Gastroesophageal sphincter (tissue), 4 donors: ENCODE data around the gene RPL18. TPM values are rescaled to one million over a fixed set of nuclear protein-coding genes. Genes with fewer than 3 reads are reported as not detected.

Source experiments
- ATAC-seq: fragments of 150-250 bp; one replicate; pipeline ENCODE4 v1.9.1; 2016; ENCODE audit warnings: mild to moderate bottlenecking, moderate library complexity
- H3K27ac ChIP-seq, 4 donors: fragments of 200-600 bp; sonication (generic) in 3 of 4; 1 replicate in 3 of 4; 2 replicates in 1 of 4; pipeline ENCODE4 v1.5.1; 2016 to 2019
- H3K27me3 ChIP-seq: fragments of 200-600 bp; sonication (generic); one replicate; pipeline ENCODE4 v1.5.1; 2019
- H3K36me3 ChIP-seq, 2 donors: fragments of 200-600 bp; sonication (generic); one replicate each; pipeline ENCODE4 v1.5.1; 2019; ENCODE audit warnings: control low read depth in 1 of 2
- H3K4me1 ChIP-seq, 3 donors: fragments of 200-600 bp; sonication (generic); 1 replicate in 2 of 3; 2 replicates in 1 of 3; pipeline ENCODE4 v1.5.1; 2016 to 2019; ENCODE audit warnings: control low read depth in 2 of 3
- H3K4me3 ChIP-seq, 2 donors: fragments of 200-600 bp; sonication (generic); one replicate each; pipeline ENCODE4 v1.5.1; 2019; ENCODE audit warnings: mild to moderate bottlenecking in 1 of 2, moderate library complexity in 1 of 2
- H3K9me3 ChIP-seq, 3 donors: fragments of 200-600 bp; sonication (generic); one replicate each; pipeline ENCODE4 v1.5.1; 2017 to 2019; ENCODE audit warnings: control low read depth in 2 of 3
- EP300 ChIP-seq: sonication (generic); formaldehyde crosslinking; IDR thresholded peaks from one replicate; pipeline ENCODE4 v1.6.1; 2017; ENCODE audit warnings: antibody characterized with exemption, mild to moderate bottlenecking
- POLR2A ChIP-seq, 2 donors: fragments of 450-650 bp; IDR thresholded peaks; one replicate each; pipeline ENCODE4 v1.6.1; 2017; ENCODE audit warnings: antibody characterized with exemption in 2 of 2, mild to moderate bottlenecking in 2 of 2, moderate library complexity in 1 of 2
- POLR2AphosphoS5 ChIP-seq: sonication (generic); formaldehyde crosslinking; IDR thresholded peaks from one replicate; pipeline ENCODE4 v1.6.1; 2017; ENCODE audit warnings: antibody characterized with exemption
- WGBS, 2 donors: methylation state at CpG; one replicate each; pipeline ENCODE4 v1.1.5; 2018; ENCODE audit warnings: low coverage in 1 of 2; 5-methylcytosine and 5-hydroxymethylcytosine counted together
- total RNA-seq, 4 donors: library from RNA; depleted of rRNA; stranded (reverse); fragments of >200 nt; gene quantifications; one replicate each; pipeline ENCODE4 v1.1.0, GENCODE V29; 2016
- TF ChIP-seq, protein P1 (sequence below), 4 experiments: fragments of 200-600 bp in 2 of 4; fragments of 450-650 bp in 2 of 4; sonication (generic) in 1 of 4; IDR thresholded peaks; one replicate each; pipeline ENCODE4 v1.5.1; 2017 to 2019; ENCODE audit warnings: antibody characterized with exemption in 4 of 4, mild to moderate bottlenecking in 2 of 4, moderate library complexity in 2 of 4

RPL18 gene
- total RNA-seq, 4 donors from 2014 or later, result 1,261 to 2,300 (median 1,588) TPM

DNA sequence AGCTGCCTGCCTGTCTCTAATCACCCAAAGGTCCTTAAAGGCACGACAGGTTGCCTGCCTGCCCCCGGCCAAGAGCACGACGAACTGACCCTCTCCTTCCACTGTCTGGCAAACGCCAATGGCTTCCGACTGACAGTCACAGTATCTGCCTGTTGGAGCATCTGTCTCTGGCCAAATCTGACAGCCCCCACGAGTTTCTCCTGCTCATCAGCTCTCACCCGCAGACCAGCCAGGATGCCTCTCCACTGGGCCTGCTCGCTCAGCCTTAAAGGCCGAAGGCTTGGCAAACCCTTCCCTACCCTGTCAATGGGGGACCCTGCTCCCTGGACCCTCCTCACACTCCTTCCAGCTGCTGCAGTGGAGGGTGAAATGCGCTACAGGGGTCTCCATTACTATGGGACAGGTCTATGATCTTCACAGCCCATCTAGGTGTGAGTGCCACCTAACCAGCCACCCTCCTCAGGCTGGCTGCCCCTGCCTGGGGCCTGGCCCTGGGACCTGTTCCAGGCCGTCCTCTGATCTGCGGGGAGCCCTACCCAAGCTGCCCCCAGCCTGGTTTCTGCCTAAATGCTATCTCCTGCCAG lies 5.0 kb downstream of the RPL18 start:
- H3K27ac ChIP-seq, result peak overlapping the region in 1 of 4 donors; percentile 33
- TF ChIP-seq POLR2AphosphoS5 (no peak), EP300 (no peak), POLR2A (IDR thresholded peaks at IDR 0.05) (no peak)
- TF ChIP-seq, protein P1, sequence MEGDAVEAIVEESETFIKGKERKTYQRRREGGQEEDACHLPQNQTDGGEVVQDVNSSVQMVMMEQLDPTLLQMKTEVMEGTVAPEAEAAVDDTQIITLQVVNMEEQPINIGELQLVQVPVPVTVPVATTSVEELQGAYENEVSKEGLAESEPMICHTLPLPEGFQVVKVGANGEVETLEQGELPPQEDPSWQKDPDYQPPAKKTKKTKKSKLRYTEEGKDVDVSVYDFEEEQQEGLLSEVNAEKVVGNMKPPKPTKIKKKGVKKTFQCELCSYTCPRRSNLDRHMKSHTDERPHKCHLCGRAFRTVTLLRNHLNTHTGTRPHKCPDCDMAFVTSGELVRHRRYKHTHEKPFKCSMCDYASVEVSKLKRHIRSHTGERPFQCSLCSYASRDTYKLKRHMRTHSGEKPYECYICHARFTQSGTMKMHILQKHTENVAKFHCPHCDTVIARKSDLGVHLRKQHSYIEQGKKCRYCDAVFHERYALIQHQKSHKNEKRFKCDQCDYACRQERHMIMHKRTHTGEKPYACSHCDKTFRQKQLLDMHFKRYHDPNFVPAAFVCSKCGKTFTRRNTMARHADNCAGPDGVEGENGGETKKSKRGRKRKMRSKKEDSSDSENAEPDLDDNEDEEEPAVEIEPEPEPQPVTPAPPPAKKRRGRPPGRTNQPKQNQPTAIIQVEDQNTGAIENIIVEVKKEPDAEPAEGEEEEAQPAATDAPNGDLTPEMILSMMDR (IDR thresholded peaks at IDR 0.05), result no peak
- H3K36me3 ChIP-seq, result peaks cover 0 to 34% of the 10 kb centered on the region in 2 donors
- H3K9me3 ChIP-seq, result no peaks in the 10 kb centered on the region
- H3K4me3 ChIP-seq, result no peak overlapping the region
- 80 to 85% methylated on average over 4 to 5 of the region's 13 CpGs for WGBS, 2 donors
- no peak for ATAC-seq
- no peaks in the 10 kb centered on the region for H3K27me3 ChIP-seq
- peaks cover 2 to 42% (median 14%) of the 10 kb centered on the region in 3 donors for H3K4me1 ChIP-seq

DNA sequence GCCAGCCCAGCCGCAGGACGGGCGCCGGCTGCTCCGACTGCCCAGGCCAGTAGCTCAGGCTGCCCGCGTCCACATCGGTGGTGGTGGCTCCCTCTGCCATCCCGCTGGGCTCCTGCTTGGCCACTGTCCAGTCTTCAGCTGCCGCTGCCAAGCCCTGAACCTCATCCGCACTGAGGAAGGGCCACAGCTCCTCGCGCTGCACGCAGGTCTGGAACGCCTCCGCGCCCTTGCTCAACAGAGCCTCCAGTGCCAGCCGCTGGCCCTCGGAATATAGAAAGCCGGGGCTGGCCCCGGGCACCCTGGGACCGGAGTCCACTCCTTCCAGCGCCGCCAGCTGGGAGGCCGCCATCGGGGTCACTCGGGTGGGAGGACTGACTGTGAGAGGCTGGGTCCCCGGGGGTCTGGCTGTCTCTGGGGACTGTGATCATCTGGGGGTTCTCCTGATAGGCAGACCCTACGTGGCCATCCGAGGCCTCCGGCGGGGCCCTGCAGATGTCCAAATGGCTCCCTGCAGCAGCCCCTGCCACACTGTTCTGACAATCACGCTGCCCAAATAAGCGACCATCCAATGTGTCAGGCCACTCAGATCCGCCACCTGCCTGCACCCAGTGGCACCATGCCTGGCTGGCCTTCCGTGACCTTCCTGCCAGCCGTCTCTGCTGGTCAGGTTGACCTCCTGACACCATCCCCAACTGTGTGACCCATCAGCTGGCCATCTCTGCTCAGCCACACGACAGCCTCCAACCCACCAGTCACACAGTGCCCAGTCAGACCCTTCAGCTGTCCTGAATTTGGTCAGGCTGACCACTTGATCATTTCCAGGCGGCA lies 5.7 kb downstream of the RPL18 start:
- H3K36me3 ChIP-seq, result peaks cover 0 to 34% of the 10 kb centered on the region in 2 donors
- peaks cover 2 to 38% (median 14%) of the 10 kb centered on the region in 3 donors for H3K4me1 ChIP-seq
- H3K27me3 ChIP-seq, result no peaks in the 10 kb centered on the region
- 73 to 80% methylated on average over 1 to 5 of the region's 39 CpGs for WGBS, 2 donors
- H3K27ac ChIP-seq, result no peak overlapping the region
- ATAC-seq, result no peak
- H3K4me3 ChIP-seq, result no peak overlapping the region
- TF ChIP-seq EP300 (no peak), POLR2A (IDR thresholded peaks at IDR 0.05) (no peak), POLR2AphosphoS5 (no peak)
- TF ChIP-seq, protein P1 (IDR thresholded peaks at IDR 0.05), result no peak
- H3K9me3 ChIP-seq, result no peaks in the 10 kb centered on the region

DNA sequence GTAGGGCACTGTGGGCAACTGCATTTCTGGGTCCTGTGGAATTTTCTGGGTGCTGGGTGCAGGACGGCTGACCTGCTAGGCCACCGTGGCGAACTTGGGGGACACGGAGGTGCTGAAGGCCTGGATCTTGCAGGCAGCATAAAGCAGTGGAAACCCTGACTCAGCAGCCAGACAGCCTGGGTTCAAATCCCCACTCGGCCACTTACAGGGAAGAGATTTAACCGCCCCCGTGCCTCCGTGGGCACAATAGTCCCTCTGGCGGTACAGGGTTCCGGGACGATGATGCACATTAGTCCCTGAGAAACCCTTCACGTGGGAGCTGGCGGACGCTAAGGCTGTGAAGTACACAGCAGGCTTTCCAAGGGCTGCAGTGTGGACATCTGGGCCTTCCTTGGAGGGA lies 7.1 kb downstream of the RPL18 start:
- no peak for TF ChIP-seq POLR2A (IDR thresholded peaks at IDR 0.05)
- TF ChIP-seq, protein P1 (IDR thresholded peaks at IDR 0.05), result no peak
- no peak for TF ChIP-seq EP300
- no peak for TF ChIP-seq POLR2AphosphoS5
- no peak for ATAC-seq
- no peak overlapping the region for H3K4me3 ChIP-seq
- peaks cover 0 to 26% of the 10 kb centered on the region in 2 donors for H3K36me3 ChIP-seq
- no peaks in the 10 kb centered on the region for H3K27me3 ChIP-seq
- 90% methylated on average over 2 of the region's 14 CpGs; no CpG with 5 or more reads in 1 of the 2 donors for WGBS, 2 donors
- no peaks in the 10 kb centered on the region for H3K9me3 ChIP-seq
- peaks cover 0 to 25% (median under 1%) of the 10 kb centered on the region in 3 donors for H3K4me1 ChIP-seq
- H3K27ac ChIP-seq, result no peak overlapping the region

DNA sequence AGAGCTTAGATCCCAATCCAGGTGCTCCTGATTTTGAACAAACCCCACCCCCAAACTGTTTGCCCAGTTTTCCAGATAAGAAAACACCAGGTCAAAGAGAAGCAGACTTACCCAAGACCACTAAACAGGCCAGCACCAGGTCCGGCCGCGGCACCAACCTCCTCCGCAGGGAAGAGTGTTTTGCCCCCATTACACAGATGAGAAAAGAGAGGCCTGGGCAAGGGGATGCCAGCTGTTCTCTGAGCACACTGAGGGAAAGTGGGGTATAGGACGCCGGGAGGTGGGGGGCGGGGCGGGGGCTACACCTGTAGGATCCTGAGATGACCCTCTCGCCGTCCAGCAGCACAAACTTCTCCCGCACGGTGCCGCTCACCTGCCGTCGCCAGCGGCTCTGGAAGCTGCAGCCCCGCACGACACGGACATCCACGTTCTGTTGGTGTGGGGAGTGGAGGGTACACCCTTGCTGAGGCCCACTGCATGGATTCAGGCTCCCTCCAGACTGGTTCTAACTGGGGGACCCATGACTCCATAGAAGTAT lies 9.3 kb downstream of the RPL18 start:
- TF ChIP-seq EP300 (no peak), POLR2AphosphoS5 (no peak), POLR2A (IDR thresholded peaks at IDR 0.05) (no peak)
- TF ChIP-seq, protein P1 (IDR thresholded peaks at IDR 0.05), result no peak
- Histone ChIP-seq H3K27me3 (no peaks in the 10 kb centered on the region), H3K27ac (no peak overlapping the region), H3K36me3 (peaks cover 0 to 3% of the 10 kb centered on the region in 2 donors), H3K9me3 (no peaks in the 10 kb centered on the region), H3K4me1 (peaks cover 0 to 2% (median 0%) of the 10 kb centered on the region in 3 donors), H3K4me3 (no peak overlapping the region)
- no peak for ATAC-seq
- WGBS, 2 donors, result 88% methylated on average over 6 of the region's 20 CpGs; no CpG with 5 or more reads in 1 of the 2 donors
